Measurements from ENCODE around the gene GBE1. TPM values are rescaled to one million over a fixed set of nuclear protein-coding genes. Genes with fewer than 3 reads are reported as not detected.

The GBE1 gene
- total and polyA plus RNA-seq, 9 of the 15 experiments (the other 6 are each of a cell fraction or from before 2014, with no cell fraction given): 7.9 to 25.6 (median 13.1) TPM

DNA sequence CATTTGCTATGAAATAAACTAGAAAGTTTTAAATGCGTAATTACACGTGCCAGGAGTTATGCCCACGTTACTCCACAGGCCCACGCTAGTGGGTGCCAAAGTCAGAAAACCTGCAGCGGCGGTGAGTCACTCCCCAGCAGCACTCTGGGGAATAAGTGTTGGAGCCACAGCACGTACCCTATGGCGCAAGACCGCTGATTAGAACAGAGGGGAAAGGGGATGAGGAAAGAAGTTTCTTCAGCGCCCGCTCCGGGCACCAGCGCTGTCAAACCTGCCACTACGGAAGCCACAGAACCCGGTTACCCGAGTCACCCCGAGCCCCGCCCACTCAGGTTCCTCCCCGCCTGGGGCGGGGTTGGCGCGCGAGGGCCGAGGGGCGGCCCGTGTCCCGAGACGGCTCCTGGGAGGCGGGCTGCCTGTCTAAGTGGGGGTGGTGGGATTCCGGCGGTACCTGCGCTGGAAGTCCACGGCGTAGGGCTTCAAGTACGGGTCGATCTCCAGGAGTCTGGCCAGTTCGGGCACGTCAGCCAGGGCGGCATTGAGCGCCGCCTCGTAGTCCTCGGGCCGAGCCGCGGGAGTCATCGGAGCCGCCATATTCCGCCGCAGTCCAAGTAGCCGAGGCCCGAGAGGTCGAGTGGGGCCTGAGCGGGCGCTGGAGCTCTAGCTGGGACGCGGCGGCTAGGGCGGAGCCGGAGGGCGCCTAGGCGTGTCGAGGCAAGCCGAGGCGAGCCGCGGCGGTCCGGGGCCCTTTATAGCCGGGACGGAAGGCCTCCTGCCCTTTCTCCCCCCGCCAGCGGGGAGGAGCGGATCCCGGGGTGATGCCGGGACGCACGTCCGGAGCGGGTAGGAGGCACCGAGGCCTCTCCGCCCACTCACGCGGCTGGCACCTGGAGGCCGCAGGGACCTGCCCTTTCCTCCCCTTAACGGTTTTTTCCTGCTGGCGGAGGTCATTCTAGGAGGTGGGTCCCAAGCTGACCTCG, at the start of gene GBE1 (continued):
- TF ChIP-seq, protein P1, sequence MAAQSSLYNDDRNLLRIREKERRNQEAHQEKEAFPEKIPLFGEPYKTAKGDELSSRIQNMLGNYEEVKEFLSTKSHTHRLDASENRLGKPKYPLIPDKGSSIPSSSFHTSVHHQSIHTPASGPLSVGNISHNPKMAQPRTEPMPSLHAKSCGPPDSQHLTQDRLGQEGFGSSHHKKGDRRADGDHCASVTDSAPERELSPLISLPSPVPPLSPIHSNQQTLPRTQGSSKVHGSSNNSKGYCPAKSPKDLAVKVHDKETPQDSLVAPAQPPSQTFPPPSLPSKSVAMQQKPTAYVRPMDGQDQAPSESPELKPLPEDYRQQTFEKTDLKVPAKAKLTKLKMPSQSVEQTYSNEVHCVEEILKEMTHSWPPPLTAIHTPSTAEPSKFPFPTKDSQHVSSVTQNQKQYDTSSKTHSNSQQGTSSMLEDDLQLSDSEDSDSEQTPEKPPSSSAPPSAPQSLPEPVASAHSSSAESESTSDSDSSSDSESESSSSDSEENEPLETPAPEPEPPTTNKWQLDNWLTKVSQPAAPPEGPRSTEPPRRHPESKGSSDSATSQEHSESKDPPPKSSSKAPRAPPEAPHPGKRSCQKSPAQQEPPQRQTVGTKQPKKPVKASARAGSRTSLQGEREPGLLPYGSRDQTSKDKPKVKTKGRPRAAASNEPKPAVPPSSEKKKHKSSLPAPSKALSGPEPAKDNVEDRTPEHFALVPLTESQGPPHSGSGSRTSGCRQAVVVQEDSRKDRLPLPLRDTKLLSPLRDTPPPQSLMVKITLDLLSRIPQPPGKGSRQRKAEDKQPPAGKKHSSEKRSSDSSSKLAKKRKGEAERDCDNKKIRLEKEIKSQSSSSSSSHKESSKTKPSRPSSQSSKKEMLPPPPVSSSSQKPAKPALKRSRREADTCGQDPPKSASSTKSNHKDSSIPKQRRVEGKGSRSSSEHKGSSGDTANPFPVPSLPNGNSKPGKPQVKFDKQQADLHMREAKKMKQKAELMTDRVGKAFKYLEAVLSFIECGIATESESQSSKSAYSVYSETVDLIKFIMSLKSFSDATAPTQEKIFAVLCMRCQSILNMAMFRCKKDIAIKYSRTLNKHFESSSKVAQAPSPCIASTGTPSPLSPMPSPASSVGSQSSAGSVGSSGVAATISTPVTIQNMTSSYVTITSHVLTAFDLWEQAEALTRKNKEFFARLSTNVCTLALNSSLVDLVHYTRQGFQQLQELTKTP (IDR thresholded peaks at IDR 0.05; ENCODE audit: low read depth in 1 of 2, partially characterized antibody in 2 of 2): no peak
- TF ChIP-seq, protein P2, sequence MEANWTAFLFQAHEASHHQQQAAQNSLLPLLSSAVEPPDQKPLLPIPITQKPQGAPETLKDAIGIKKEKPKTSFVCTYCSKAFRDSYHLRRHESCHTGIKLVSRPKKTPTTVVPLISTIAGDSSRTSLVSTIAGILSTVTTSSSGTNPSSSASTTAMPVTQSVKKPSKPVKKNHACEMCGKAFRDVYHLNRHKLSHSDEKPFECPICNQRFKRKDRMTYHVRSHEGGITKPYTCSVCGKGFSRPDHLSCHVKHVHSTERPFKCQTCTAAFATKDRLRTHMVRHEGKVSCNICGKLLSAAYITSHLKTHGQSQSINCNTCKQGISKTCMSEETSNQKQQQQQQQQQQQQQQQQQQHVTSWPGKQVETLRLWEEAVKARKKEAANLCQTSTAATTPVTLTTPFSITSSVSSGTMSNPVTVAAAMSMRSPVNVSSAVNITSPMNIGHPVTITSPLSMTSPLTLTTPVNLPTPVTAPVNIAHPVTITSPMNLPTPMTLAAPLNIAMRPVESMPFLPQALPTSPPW (CRISPR knock-in tag; IDR thresholded peaks at IDR 0.05): peak; percentile 97
- peak; percentile 58; the same call in 1 of the 2 replicates for TF ChIP-seq POLR2H (tag; IDR thresholded peaks at IDR 0.05; ENCODE audit: low read depth)
- TF ChIP-seq, protein P3, sequence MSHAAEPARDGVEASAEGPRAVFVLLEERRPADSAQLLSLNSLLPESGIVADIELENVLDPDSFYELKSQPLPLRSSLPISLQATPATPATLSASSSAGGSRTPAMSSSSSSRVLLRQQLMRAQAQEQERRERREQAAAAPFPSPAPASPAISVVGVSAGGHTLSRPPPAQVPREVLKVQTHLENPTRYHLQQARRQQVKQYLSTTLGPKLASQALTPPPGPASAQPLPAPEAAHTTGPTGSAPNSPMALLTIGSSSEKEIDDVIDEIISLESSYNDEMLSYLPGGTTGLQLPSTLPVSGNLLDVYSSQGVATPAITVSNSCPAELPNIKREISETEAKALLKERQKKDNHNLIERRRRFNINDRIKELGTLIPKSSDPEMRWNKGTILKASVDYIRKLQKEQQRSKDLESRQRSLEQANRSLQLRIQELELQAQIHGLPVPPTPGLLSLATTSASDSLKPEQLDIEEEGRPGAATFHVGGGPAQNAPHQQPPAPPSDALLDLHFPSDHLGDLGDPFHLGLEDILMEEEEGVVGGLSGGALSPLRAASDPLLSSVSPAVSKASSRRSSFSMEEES (CRISPR knock-in tag; IDR thresholded peaks at IDR 0.05): no peak
- TF ChIP-seq POLR2A (conservative IDR thresholded peaks at IDR 0.05): peak; percentile 93
- no peak for TF ChIP-seq ZNF707 (CRISPR knock-in tag; conservative IDR thresholded peaks at IDR 0.05)
- TF ChIP-seq NR1H2 (CRISPR knock-in tag; IDR thresholded peaks at IDR 0.05): no peak
- no peak for TF ChIP-seq ZNF696 (CRISPR knock-in tag; conservative IDR thresholded peaks at IDR 0.05)
- no peak for TF ChIP-seq ZNF780A (CRISPR knock-in tag; IDR thresholded peaks at IDR 0.05)
- no peak for TF ChIP-seq BDP1 (IDR thresholded peaks at IDR 0.05; ENCODE audit: insufficient read depth, insufficient read length)
- TF ChIP-seq, protein P4, sequence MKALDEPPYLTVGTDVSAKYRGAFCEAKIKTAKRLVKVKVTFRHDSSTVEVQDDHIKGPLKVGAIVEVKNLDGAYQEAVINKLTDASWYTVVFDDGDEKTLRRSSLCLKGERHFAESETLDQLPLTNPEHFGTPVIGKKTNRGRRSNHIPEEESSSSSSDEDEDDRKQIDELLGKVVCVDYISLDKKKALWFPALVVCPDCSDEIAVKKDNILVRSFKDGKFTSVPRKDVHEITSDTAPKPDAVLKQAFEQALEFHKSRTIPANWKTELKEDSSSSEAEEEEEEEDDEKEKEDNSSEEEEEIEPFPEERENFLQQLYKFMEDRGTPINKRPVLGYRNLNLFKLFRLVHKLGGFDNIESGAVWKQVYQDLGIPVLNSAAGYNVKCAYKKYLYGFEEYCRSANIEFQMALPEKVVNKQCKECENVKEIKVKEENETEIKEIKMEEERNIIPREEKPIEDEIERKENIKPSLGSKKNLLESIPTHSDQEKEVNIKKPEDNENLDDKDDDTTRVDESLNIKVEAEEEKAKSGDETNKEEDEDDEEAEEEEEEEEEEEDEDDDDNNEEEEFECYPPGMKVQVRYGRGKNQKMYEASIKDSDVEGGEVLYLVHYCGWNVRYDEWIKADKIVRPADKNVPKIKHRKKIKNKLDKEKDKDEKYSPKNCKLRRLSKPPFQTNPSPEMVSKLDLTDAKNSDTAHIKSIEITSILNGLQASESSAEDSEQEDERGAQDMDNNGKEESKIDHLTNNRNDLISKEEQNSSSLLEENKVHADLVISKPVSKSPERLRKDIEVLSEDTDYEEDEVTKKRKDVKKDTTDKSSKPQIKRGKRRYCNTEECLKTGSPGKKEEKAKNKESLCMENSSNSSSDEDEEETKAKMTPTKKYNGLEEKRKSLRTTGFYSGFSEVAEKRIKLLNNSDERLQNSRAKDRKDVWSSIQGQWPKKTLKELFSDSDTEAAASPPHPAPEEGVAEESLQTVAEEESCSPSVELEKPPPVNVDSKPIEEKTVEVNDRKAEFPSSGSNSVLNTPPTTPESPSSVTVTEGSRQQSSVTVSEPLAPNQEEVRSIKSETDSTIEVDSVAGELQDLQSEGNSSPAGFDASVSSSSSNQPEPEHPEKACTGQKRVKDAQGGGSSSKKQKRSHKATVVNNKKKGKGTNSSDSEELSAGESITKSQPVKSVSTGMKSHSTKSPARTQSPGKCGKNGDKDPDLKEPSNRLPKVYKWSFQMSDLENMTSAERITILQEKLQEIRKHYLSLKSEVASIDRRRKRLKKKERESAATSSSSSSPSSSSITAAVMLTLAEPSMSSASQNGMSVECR (CRISPR knock-in tag; IDR thresholded peaks at IDR 0.05): no peak; the same call in none of the 2 replicates
- no peak for TF ChIP-seq ZNF134 (CRISPR knock-in tag; conservative IDR thresholded peaks at IDR 0.05)
- TF ChIP-seq GATAD2A (IDR thresholded peaks at IDR 0.05): no peak
- TF ChIP-seq ZNF830 (CRISPR knock-in tag; IDR thresholded peaks at IDR 0.05): no peak
- peak; percentile 75 for TF ChIP-seq L3MBTL2 (IDR thresholded peaks at IDR 0.05)
